ENCODE data around the gene CES5A.
"Not testable (repeated sequence)": the region's sequence is repeated elsewhere in the genome, so short reads cannot be mapped to it uniquely, and the experiment has no call there.

The CES5A gene, protein sequence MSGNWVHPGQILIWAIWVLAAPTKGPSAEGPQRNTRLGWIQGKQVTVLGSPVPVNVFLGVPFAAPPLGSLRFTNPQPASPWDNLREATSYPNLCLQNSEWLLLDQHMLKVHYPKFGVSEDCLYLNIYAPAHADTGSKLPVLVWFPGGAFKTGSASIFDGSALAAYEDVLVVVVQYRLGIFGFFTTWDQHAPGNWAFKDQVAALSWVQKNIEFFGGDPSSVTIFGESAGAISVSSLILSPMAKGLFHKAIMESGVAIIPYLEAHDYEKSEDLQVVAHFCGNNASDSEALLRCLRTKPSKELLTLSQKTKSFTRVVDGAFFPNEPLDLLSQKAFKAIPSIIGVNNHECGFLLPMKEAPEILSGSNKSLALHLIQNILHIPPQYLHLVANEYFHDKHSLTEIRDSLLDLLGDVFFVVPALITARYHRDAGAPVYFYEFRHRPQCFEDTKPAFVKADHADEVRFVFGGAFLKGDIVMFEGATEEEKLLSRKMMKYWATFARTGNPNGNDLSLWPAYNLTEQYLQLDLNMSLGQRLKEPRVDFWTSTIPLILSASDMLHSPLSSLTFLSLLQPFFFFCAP

DNA sequence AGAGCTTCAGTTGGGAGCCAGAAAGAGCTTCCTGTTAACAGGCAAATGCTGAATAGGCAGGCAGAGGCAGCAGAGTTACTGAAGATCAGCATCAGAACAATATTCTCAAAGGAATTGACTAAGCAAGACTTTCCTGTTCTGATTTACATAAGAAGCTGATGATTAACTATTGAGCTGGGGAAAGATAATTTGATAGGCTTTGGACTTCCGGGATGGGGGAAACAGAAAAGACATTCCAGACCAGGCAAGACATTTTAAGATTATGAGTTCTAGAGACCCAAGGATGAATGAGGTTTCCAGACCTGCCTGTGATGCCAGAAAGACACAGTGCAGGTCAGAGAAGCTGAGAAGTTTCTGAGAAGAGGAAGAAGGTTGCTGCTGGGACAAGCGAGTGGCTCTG lies at the start of gene CES5A:
Gene CES5A, minus strand, starts transcription at position 101 of the 400 bp plus-strand sequence. CDS start 152 bp downstream, outside the sequence.
- TF ChIP-seq, protein P1, sequence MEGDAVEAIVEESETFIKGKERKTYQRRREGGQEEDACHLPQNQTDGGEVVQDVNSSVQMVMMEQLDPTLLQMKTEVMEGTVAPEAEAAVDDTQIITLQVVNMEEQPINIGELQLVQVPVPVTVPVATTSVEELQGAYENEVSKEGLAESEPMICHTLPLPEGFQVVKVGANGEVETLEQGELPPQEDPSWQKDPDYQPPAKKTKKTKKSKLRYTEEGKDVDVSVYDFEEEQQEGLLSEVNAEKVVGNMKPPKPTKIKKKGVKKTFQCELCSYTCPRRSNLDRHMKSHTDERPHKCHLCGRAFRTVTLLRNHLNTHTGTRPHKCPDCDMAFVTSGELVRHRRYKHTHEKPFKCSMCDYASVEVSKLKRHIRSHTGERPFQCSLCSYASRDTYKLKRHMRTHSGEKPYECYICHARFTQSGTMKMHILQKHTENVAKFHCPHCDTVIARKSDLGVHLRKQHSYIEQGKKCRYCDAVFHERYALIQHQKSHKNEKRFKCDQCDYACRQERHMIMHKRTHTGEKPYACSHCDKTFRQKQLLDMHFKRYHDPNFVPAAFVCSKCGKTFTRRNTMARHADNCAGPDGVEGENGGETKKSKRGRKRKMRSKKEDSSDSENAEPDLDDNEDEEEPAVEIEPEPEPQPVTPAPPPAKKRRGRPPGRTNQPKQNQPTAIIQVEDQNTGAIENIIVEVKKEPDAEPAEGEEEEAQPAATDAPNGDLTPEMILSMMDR (IDR thresholded peaks at IDR 0.05; ENCODE audit: insufficient read depth, low read depth, low read length, missing control alignments) = no peak
- H3K4me3 ChIP-seq (ENCODE audit: low read depth, low read length) = no peak within 1 kb of the TSS
- DNase-seq (ENCODE audit: low read depth) = no peak

DNA sequence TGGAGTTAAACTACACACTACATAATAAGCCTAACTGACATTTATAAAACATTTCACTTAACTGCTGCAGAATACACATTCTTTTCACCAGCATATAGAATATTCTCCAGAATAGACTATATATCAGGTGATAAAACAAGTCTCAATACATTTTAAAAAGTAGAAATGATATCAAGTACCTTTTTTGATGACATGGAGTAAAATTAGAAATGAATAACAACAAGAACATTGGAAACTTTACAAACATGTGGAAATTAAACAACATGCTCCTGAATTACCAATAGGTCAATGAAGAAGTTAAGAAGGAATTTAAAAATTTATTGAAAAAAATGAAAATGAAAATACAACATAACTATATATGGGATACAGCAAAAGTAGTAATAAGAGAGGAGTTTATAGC lies 47.5 kb upstream of the CES5A start:
- H3K4me3 ChIP-seq (ENCODE audit: low read depth, low read length) = no peak overlapping the region
- TF ChIP-seq, protein P1 (IDR thresholded peaks at IDR 0.05; ENCODE audit: insufficient read depth, low read depth, low read length, missing control alignments) = no peak
- no peak for DNase-seq (ENCODE audit: low read depth)

DNA sequence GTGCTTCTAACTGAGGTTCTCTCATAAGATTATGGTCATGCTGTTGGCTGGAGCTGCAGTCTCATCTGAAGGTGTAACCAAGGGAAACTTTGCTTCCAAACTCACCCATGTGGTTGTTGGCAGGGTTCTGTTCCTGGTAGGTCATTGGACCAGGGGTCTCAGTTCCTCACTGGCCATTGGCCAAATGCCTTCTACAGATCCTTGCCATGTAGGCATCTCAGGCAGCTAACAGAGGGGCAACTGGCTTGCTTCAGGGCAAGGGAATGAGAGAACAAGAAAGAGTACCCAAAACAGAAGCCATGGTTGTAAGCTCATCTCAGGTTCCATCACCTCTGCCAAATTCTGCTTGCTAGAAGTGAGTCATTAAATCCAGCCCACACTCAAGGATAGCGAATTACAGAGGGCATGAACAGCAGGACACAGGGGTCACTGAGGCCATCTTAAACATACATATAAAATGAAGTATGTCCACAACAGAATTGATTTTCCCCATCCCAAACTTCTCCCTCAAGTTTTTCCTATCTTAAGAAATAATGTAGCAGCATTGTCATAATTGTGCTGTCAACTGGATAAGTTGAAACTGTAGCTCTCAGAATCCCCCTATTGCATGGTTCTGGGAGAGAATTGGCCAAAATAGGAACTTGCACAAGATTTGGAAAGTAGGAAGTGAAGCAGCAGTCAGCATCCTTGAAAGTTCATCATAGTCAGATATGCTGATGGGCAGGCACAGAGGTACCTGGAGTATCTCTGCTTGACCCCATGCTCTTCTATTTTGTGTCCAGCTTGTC lies 42.4 kb upstream of the CES5A start:
- TF ChIP-seq, protein P1 (IDR thresholded peaks at IDR 0.05; ENCODE audit: insufficient read depth, low read depth, low read length, missing control alignments) = no peak
- DNase-seq (ENCODE audit: low read depth) = no peak
- no peak overlapping the region for H3K4me3 ChIP-seq (ENCODE audit: low read depth, low read length)

DNA sequence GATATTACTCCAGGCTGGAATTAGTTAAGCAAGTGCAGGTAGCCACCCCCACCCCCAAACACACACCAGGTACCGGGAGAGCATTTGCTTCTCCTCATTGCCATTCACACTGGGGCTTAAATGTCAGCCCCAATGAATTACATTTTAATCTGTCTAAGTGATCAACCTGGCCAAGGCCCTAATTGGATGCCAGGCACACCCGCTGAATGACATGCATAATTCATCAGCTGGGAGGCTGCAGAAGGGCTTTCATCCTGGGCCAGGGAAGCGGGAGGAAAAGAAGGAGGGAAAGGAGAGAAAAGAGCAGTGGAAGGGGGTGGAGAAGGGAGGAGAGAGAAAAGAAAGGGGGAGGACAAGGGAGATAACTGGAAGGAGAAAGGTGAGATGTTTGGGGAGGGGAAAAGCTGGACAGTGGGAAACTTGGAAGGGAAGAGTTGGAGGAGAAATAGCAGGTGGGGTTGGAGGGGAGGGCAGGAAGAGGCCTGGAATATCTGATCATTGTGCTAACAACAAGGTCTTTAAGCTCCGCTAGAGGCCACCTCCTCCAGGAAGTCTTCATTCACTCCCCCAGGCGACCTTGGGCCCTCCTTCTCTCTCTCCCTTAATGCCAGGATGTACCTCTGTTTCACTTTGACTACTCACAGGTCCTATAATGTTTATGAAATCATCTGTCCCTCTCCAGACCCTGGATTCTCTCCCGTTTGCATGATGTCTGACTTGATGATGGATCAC lies 40.1 kb upstream of the CES5A start:
- no peak for DNase-seq (ENCODE audit: low read depth)
- no peak overlapping the region for H3K4me3 ChIP-seq (ENCODE audit: low read depth, low read length)
- TF ChIP-seq, protein P1 (IDR thresholded peaks at IDR 0.05; ENCODE audit: insufficient read depth, low read depth, low read length, missing control alignments) = no peak

DNA sequence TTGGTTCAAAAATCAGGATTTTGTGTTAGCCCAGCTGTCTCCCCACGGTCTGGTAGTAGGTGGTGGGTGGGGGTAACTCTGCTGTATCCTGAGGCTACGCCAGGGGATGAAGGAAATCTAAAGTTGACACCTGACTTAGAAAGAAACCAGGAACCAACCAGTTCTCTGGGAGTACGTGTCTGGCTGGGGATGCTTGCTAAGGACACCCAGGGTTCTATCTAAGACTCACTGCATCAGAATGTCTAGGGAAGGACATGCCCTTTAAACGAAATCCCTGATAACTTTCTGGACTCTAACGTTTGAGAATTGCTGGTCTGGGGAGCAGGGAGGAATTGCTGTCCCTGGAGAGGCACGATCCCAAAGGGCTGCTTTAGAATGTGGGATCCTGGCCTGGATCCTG lies 39.2 kb upstream of the CES5A start:
- H3K4me3 ChIP-seq (ENCODE audit: low read depth, low read length) = no peak overlapping the region
- no peak for DNase-seq (ENCODE audit: low read depth)
- TF ChIP-seq, protein P1 (IDR thresholded peaks at IDR 0.05; ENCODE audit: insufficient read depth, low read depth, low read length, missing control alignments) = no peak

DNA sequence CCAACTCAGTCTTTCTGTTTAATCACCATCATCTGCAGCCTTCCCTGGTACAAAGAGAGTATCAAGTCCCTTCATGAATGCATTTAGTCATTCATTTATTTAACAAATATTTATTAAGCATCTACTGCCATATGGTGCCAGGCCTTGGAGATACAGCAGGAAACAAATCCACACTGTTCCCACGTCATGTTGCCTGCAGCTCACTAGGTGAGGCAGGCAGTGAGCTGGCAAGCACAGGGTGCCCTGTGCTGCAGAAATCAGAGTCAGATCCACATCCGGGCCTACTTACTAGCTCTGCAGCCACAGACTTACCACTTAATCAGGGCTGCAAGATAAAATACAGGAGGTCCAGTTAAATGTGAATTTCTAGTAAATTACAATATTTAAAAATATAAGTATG lies 38.5 kb upstream of the CES5A start:
- TF ChIP-seq, protein P1 (IDR thresholded peaks at IDR 0.05; ENCODE audit: insufficient read depth, low read depth, low read length, missing control alignments) = no peak

DNA sequence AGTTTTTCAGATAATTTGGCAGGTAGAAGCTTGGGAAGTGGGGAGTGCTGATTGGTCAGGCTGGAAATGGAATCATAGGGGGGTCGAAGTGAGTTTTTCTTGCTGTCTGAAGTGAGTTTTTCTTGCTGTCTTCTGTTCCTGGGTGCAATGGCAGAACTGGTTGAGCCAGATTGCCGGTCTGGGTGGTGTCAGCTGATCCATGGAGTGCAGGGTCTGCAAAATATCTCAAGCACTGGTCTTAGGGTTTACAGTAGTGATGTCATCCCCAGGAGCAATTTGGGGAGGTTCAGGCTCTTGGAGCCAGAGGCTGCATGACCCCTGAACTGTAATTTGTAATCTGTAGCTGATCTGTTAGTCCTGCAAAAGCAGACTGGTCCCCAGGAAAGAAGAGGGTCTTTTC lies 37.9 kb upstream of the CES5A start:
- not testable (repeated sequence) for DNase-seq (ENCODE audit: low read depth); H3K4me3 ChIP-seq (ENCODE audit: low read depth, low read length)

More for the DNA sequence above, 38.5 kb upstream of the CES5A start:
- H3K4me3 ChIP-seq (ENCODE audit: low read depth, low read length) = no peak overlapping the region
- DNase-seq (ENCODE audit: low read depth) = no peak

Data from GM12865 (cell line).